Measurements from ENCODE around the gene APBA2.
A peak's percentile ranks its signal among the peaks of the same experiment; 100 is the strongest.

Gene APBA2

GRCh38 chr15:28986108-28986507 lies 100.3 kb downstream of the APBA2 start:
- no peak for DNase-seq

GRCh38 chr15:28986726-28987125 lies 101.0 kb downstream of the APBA2 start:
- no peak for DNase-seq

- no peak for DNase-seq
Observed at GRCh38 chr15:28987337-28987736, 101.6 kb downstream of the APBA2 start.

- peak; percentile 67 for DNase-seq
Observed at GRCh38 chr15:28989239-28989830, 103.6 kb downstream of the APBA2 start.

GRCh38 chr15:28989896-28990295 lies 104.1 kb downstream of the APBA2 start:
- no peak for DNase-seq

- no peak for DNase-seq
Observed at GRCh38 chr15:28990390-28990789, 104.6 kb downstream of the APBA2 start.

- no peak for DNase-seq
Observed at GRCh38 chr15:28991236-28992171, 105.7 kb downstream of the APBA2 start.

- no peak for DNase-seq
Observed at GRCh38 chr15:28992336-28992864, 106.6 kb downstream of the APBA2 start.

- no peak for DNase-seq
Observed at GRCh38 chr15:28993051-28993719, 107.4 kb downstream of the APBA2 start.

- DNase-seq: no peak
Observed at GRCh38 chr15:28993720-28994053, 107.9 kb downstream of the APBA2 start.

- no peak for DNase-seq
Observed at GRCh38 chr15:28994142-28994830, 108.5 kb downstream of the APBA2 start.

GRCh38 chr15:28994831-28995596 lies 109.2 kb downstream of the APBA2 start:
- DNase-seq: peak; percentile 19

- no peak for DNase-seq
Observed at GRCh38 chr15:28995705-28996104, 109.9 kb downstream of the APBA2 start.

GRCh38 chr15:28996289-28996688 lies 110.5 kb downstream of the APBA2 start:
- DNase-seq: no peak

- DNase-seq: no peak
Observed at GRCh38 chr15:28996953-28997352, 111.2 kb downstream of the APBA2 start.

GRCh38 chr15:28997791-28998190 lies 112.0 kb downstream of the APBA2 start:
- DNase-seq: no peak

GRCh38 chr15:28998511-28998910 lies 112.7 kb downstream of the APBA2 start:
- no peak for DNase-seq

GRCh38 chr15:29003191-29003839 lies 117.5 kb downstream of the APBA2 start:
- DNase-seq: no peak

GRCh38 chr15:29003840-29004233 lies 118.1 kb downstream of the APBA2 start:
- DNase-seq: no peak

- DNase-seq: no peak
Observed at GRCh38 chr15:29005931-29006330, 120.2 kb downstream of the APBA2 start.

GRCh38 chr15:29008846-29009245 lies 123.1 kb downstream of the APBA2 start:
- DNase-seq: no peak

- DNase-seq: no peak
Observed at GRCh38 chr15:29012097-29012496, 126.3 kb downstream of the APBA2 start.

Measured in hematopoietic multipotent progenitor cell treated with erythropoietin and hydrocortisone succinate and interleukin-3 and kit ligand, for 6 days (in vitro differentiated cells).